ENCODE data around the gene OVOL2.

Gene OVOL2

DNA sequence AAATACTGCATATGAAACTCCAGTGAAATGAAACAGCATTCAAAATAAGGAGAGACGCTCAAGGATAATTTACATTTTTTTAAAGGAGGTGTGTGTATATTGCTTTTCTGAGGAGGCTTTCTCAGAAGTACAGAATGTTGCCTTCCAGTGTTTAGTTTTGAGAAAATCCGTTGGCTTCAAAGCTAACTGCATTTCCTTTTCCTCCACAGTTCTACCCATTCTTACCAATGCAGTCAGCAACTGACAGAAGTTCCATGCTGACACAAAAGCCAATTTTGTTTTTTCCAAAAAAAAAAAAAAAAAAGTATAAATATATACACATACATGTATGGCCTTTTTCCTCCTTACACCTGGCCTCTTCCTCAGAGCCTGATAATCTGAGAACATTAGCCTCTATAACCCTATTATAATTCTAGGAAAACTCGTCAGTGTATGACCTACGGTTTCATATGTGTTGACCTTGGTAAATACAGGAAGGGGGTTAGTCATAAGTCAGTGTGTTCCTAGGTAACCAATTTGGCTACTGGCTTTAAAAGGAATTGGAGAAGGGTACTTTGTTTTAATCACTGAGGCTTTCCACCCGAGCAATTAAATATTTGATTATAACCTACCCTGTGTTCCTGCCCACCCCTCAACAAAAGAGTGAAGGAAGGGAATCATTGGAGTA is 64.7 kb downstream of the OVOL2 start:
- peaks cover 5% of the 10 kb centered on the region for H3K4me1 ChIP-seq
- H3K4me2 ChIP-seq (ENCODE audit: low read length): no peak overlapping the region
- no peak overlapping the region for H3K9ac ChIP-seq
- no peaks in the 10 kb centered on the region for H3K27me3 ChIP-seq (ENCODE audit: control insufficient read depth, insufficient read depth, low read length)
- no peaks in the 10 kb centered on the region for H3K79me2 ChIP-seq
- no peak overlapping the region for H3K27ac ChIP-seq
- no peak overlapping the region for H2AFZ ChIP-seq
- H3K9me3 ChIP-seq (ENCODE audit: control insufficient read depth, low read length): no peaks in the 10 kb centered on the region
- H3K4me3 ChIP-seq (ENCODE audit: low read depth, low read length): no peak overlapping the region
- no peaks in the 10 kb centered on the region for H3K36me3 ChIP-seq (ENCODE audit: control insufficient read depth, insufficient read depth, low read length)
- TF ChIP-seq, protein P1, sequence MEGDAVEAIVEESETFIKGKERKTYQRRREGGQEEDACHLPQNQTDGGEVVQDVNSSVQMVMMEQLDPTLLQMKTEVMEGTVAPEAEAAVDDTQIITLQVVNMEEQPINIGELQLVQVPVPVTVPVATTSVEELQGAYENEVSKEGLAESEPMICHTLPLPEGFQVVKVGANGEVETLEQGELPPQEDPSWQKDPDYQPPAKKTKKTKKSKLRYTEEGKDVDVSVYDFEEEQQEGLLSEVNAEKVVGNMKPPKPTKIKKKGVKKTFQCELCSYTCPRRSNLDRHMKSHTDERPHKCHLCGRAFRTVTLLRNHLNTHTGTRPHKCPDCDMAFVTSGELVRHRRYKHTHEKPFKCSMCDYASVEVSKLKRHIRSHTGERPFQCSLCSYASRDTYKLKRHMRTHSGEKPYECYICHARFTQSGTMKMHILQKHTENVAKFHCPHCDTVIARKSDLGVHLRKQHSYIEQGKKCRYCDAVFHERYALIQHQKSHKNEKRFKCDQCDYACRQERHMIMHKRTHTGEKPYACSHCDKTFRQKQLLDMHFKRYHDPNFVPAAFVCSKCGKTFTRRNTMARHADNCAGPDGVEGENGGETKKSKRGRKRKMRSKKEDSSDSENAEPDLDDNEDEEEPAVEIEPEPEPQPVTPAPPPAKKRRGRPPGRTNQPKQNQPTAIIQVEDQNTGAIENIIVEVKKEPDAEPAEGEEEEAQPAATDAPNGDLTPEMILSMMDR (IDR thresholded peaks at IDR 0.05): no peak

DNA sequence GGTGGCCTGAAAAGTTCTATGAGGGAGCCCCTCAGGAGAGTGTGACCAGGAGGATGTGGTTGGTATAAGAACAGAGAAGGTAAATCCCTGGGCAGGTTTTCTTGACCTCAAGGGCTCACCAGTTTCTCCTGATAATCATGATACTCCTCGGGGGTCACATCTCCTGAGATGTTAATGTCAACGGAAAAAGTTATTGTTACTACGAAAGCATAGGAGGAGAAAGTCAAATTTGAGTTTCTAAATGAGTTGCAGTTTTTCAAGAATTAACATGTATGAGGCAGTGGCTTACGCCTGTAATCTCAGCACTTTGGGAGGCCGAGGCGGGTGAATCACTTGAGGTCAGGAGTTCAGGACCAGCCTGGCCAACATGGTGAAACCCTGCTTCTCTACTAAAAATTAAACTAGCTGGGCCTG is 65.5 kb downstream of the OVOL2 start:
- H3K9ac ChIP-seq: no peak overlapping the region
- H3K79me2 ChIP-seq: no peaks in the 10 kb centered on the region
- no peak overlapping the region for H3K27ac ChIP-seq
- no peak overlapping the region for H3K4me2 ChIP-seq (ENCODE audit: low read length)
- TF ChIP-seq, protein P1 (IDR thresholded peaks at IDR 0.05): no peak
- no peaks in the 10 kb centered on the region for H3K27me3 ChIP-seq (ENCODE audit: control insufficient read depth, insufficient read depth, low read length)
- peaks cover 5% of the 10 kb centered on the region for H3K4me1 ChIP-seq
- H3K4me3 ChIP-seq (ENCODE audit: low read depth, low read length): no peak overlapping the region
- H3K9me3 ChIP-seq (ENCODE audit: control insufficient read depth, low read length): no peaks in the 10 kb centered on the region
- no peaks in the 10 kb centered on the region for H3K36me3 ChIP-seq (ENCODE audit: control insufficient read depth, insufficient read depth, low read length)
- H2AFZ ChIP-seq: no peak overlapping the region

DNA sequence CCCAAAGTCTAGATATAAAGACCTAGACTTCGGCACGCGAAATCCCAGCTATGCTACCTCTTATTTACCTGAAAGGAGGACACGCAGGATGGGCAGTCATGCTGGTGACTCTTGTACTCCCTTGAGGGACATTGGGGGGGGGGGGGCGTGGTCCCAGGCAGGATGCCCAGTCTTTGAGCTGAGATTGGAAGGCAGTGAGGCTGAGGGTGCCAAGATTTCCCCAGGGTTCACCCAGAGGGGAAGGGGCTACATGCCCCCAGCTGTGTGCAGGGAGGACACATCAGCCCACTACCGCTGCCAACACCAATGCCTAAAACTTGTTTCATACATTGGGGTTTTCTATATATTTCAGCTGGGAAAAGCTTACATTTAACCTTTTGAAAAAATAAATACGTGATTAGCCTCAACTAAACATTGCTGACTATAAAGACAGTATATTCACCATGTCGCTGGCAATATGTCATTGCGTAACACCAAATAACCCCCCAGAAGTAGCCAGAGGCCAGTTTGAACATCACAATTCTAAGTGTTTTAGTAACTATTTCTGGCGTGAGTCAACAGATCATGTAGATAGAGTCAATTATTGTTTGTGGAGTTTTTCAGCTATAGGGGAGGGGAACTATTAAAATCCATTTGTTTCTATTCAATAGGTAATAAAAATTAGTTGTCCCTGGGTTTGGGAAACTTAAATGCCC is 67.3 kb downstream of the OVOL2 start:
- Histone ChIP-seq H3K4me2 (ENCODE audit: low read length) (no peak overlapping the region), H3K4me1 (no peaks in the 10 kb centered on the region), H3K4me3 (ENCODE audit: low read depth, low read length) (no peak overlapping the region), H3K27ac (no peak overlapping the region), H3K36me3 (ENCODE audit: control insufficient read depth, insufficient read depth, low read length) (no peaks in the 10 kb centered on the region), H3K79me2 (no peaks in the 10 kb centered on the region), H3K27me3 (ENCODE audit: control insufficient read depth, insufficient read depth, low read length) (no peaks in the 10 kb centered on the region), H3K9me3 (ENCODE audit: control insufficient read depth, low read length) (no peaks in the 10 kb centered on the region), H2AFZ (no peak overlapping the region), H3K9ac (no peak overlapping the region)
- TF ChIP-seq, protein P1 (IDR thresholded peaks at IDR 0.05): no peak

DNA sequence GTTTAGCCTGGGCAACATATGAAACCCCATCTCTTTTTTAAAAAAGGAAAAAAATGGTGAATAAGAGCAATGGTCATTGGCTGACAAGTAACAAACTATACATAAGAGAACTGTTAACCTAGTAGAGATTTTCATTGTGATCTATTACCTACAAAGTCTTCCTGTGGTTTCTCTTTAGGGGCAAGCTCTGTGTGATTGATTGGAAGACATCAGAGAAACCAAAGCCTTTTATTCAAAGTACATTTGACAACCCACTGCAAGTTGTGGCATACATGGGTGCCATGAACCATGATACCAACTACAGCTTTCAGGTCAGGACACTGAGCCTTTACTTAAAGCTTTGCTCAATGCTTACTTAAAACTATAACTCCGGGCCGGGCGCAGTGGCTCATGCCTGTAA is 69.7 kb downstream of the OVOL2 start:
- Histone ChIP-seq H3K27me3 (ENCODE audit: control insufficient read depth, insufficient read depth, low read length) (no peaks in the 10 kb centered on the region), H3K4me3 (ENCODE audit: low read depth, low read length) (no peak overlapping the region), H3K36me3 (ENCODE audit: control insufficient read depth, insufficient read depth, low read length) (no peaks in the 10 kb centered on the region), H3K9ac (no peak overlapping the region), H3K9me3 (ENCODE audit: control insufficient read depth, low read length) (no peaks in the 10 kb centered on the region), H3K4me2 (ENCODE audit: low read length) (no peak overlapping the region), H3K79me2 (no peaks in the 10 kb centered on the region), H2AFZ (no peak overlapping the region), H3K27ac (no peak overlapping the region), H3K4me1 (no peaks in the 10 kb centered on the region)
- TF ChIP-seq, protein P1 (IDR thresholded peaks at IDR 0.05): no peak

Measured in parathyroid adenoma (tissue), 2 donors.